Endothelial cell of umbilical vein (primary cell): ENCODE data around the gene C16orf78. TPM values are rescaled to one million over a fixed set of nuclear protein-coding genes. Genes with fewer than 3 reads are reported as not detected.

Experiments used
- BruUV-seq: library from RNA; stranded (reverse); fragments of 400-500 nt; replicated peaks from 2 replicates; lab custom pipeline; 2021; lab: Mats Ljungman, UMichigan
- CTCF ChIA-PET: fragments of 300-600, 350-600 bp; sonication (Branson Sonifier 250); formaldehyde crosslinking; loops from one replicate; lab custom pipeline; 2021; ENCODE audit warnings: antibody characterized with exemption, inconsistent platforms; lab: Charles Lee
- POLR2A ChIA-PET: fragments of 300-600, 350-600 bp; sonication (Branson Sonifier 250); formaldehyde crosslinking; loops from one replicate; lab custom pipeline; 2021; ENCODE audit warnings: antibody characterized with exemption, inconsistent platforms; lab: Charles Lee
- DNase-seq: peaks from one replicate; pipeline ENCODE4 v3.0.0-alpha.2; 2011; ENCODE audit warnings: low read depth, low spot score
- FAIRE-seq: peaks from 2 replicates; lab custom pipeline; 2011; peaks lifted over from hg19 to GRCh38; lab: Jason Lieb, UNC
- H2AFZ ChIP-seq: 2 replicates; pipeline ENCODE4 v1.6.0; 2012; ENCODE audit warnings: low read depth, low read length, control low read depth, inconsistent platforms
- H3K27ac ChIP-seq: 2 replicates; pipeline ENCODE4 v1.5.1; 2011; ENCODE audit warnings: low read depth, mild to moderate bottlenecking, control low read depth, low read length, moderate library complexity; ENCODE audit not compliant: insufficient read depth
- H3K27me3 ChIP-seq, 2 experiments: 2 replicates each; pipeline versions ENCODE4 v1.6.0 to v1.6.1; 2011; ENCODE audit warnings: low read length in 2 of 2, mixed read lengths in 1 of 2; ENCODE audit not compliant: control insufficient read depth in 2 of 2, insufficient read depth in 2 of 2
- H3K36me3 ChIP-seq, 2 experiments: 2 replicates in 1 of 2; 3 replicates in 1 of 2; pipeline ENCODE4 v1.5.1; 2011; ENCODE audit warnings: low read length in 2 of 2, mild to moderate bottlenecking in 1 of 2, moderate library complexity in 1 of 2; ENCODE audit not compliant: control insufficient read depth in 2 of 2, insufficient read depth in 2 of 2; ENCODE audit errors: extremely low read depth in 1 of 2
- H3K4me1 ChIP-seq: 3 replicates; pipeline ENCODE4 v1.5.1; 2011; ENCODE audit warnings: mild to moderate bottlenecking, low read length; ENCODE audit not compliant: control insufficient read depth, insufficient read depth; ENCODE audit errors: extremely low read depth
- H3K4me2 ChIP-seq: 2 replicates; pipeline ENCODE4 v1.6.1; 2011; ENCODE audit warnings: low read length, control low read depth, mixed read lengths; ENCODE audit not compliant: insufficient read depth
- H3K4me3 ChIP-seq, 3 experiments: fragments of 200-600 bp in 1 of 3; sonication (generic), shearing (Covaris generic) in 1 of 3; replicated peaks in 1 of 3; 2 replicates each; pipeline ENCODE4 v1.5.1; 2011 to 2016; ENCODE audit warnings: control low read depth in 3 of 3, low read length in 3 of 3, mild to moderate bottlenecking in 2 of 3, inconsistent platforms in 1 of 3, low read depth in 1 of 3, moderate library complexity in 1 of 3; ENCODE audit not compliant: insufficient read depth in 1 of 3
- H3K79me2 ChIP-seq: 2 replicates; pipeline ENCODE4 v1.6.0; 2012; ENCODE audit warnings: low read length, inconsistent platforms; ENCODE audit not compliant: control insufficient read depth, insufficient read depth
- H3K9ac ChIP-seq: replicated peaks from 2 replicates; pipeline ENCODE3; 2011; ENCODE audit warnings: low read length, control low read depth; ENCODE audit not compliant: insufficient read depth; ENCODE audit errors: extremely low read depth
- H3K9me1 ChIP-seq: replicated peaks from 3 replicates; pipeline ENCODE4 v1.6.0; 2011; ENCODE audit warnings: mild to moderate bottlenecking, low read length; ENCODE audit not compliant: control insufficient read depth, insufficient read depth; ENCODE audit errors: extremely low read depth
- H3K9me3 ChIP-seq: replicated peaks from 2 replicates; pipeline ENCODE4 v1.5.1; 2012; ENCODE audit warnings: low read length, inconsistent platforms; ENCODE audit not compliant: control insufficient read depth, insufficient read depth
- H4K20me1 ChIP-seq: replicated peaks from 2 replicates; pipeline ENCODE3; 2011; ENCODE audit warnings: mild to moderate bottlenecking, low read length; ENCODE audit not compliant: control insufficient read depth, insufficient read depth; ENCODE audit errors: extremely low read depth
- EZH2 ChIP-seq: IDR thresholded peaks from 2 replicates; pipeline ENCODE4 v1.6.1; 2012; ENCODE audit warnings: borderline replicate concordance, low read depth, mild to moderate bottlenecking, moderate library complexity, low read length, inconsistent platforms; ENCODE audit not compliant: severe bottlenecking
- FOS ChIP-seq: IDR thresholded peaks from 2 replicates; pipeline ENCODE4 v1.6.1; 2011; ENCODE audit warnings: mild to moderate bottlenecking, low read length, moderate library complexity, borderline replicate concordance; ENCODE audit not compliant: insufficient read depth
- GATA2 ChIP-seq: IDR thresholded peaks from 2 replicates; pipeline ENCODE4 v1.7.0; 2011; ENCODE audit warnings: low read depth, mild to moderate bottlenecking, moderate library complexity, mixed read lengths, low read length; ENCODE audit not compliant: insufficient read length, insufficient read depth
- JUN ChIP-seq: IDR thresholded peaks from 2 replicates; pipeline ENCODE4 v1.6.1; 2011; ENCODE audit warnings: borderline replicate concordance, low read depth; ENCODE audit not compliant: insufficient read length, insufficient read depth
- MYC ChIP-seq: IDR thresholded peaks from one replicate; pipeline ENCODE4 v1.6.1; 2011; ENCODE audit warnings: mild to moderate bottlenecking, low read depth, low read length
- POLR2A ChIP-seq: IDR thresholded peaks from 2 replicates; pipeline ENCODE4 v1.6.1; 2012; ENCODE audit warnings: low read depth, mild to moderate bottlenecking, control low read depth, low read length
- POLR2AphosphoS5 ChIP-seq: IDR thresholded peaks from 2 replicates; pipeline ENCODE4 v1.6.1; 2012; ENCODE audit warnings: low read depth, mild to moderate bottlenecking, control low read depth, low read length, moderate library complexity; ENCODE audit not compliant: insufficient read depth
- dilution Hi-C: fragments of 300-500 bp; cut with MboI; formaldehyde crosslinking; loops from one replicate; pipeline ENCODE4 v1.15.0; 2019; ENCODE audit warnings: low sequenced_read_pairs; ENCODE audit not compliant: extremely low pct_ligation_motif_present
- intact Hi-C: fragments of 100-400 bp; cut with micrococcal nuclease; formaldehyde crosslinking; loops from one replicate; pipeline ENCODE4 v1.10.0; 2022
- polyA plus RNA-seq, 4 experiments: library from polyadenylated mRNA; depleted of rRNA in 3 of 4; stranded (reverse) in 3 of 4; unstranded in 1 of 4; fragments of >200 nt; gene quantifications; 2 replicates each; pipeline versions ENCODE4 v1.2.1 to v1.2.3, GENCODE V29; 2011 to 2012; ENCODE audit warnings: missing spikeins in 1 of 4
- total RNA-seq: library from RNA; stranded (reverse); gene quantifications from 2 replicates; pipeline ENCODE4 v1.2.3, GENCODE V29; 2021
- TF ChIP-seq, protein P1 (sequence below): IDR thresholded peaks from 2 replicates; pipeline ENCODE4 v1.6.1; 2011; ENCODE audit not compliant: insufficient read depth, insufficient read length
- TF ChIP-seq, protein P2 (sequence below), 2 donors: IDR thresholded peaks; 1 replicate in 1 of 2; 2 replicates in 1 of 2; pipeline ENCODE4 v1.5.1; 2011; ENCODE audit warnings: low read length in 2 of 2, mild to moderate bottlenecking in 2 of 2, moderate library complexity in 2 of 2, control low read depth in 1 of 2, inconsistent platforms in 1 of 2, low read depth in 1 of 2; ENCODE audit not compliant: insufficient read depth in 1 of 2; ENCODE audit errors: extremely low read depth in 1 of 2

Gene C16orf78
- total and polyA plus RNA-seq, 2 donors (not counting 3 experiments of a cell fraction or from before 2014, with no cell fraction given), result not detected

DNA sequence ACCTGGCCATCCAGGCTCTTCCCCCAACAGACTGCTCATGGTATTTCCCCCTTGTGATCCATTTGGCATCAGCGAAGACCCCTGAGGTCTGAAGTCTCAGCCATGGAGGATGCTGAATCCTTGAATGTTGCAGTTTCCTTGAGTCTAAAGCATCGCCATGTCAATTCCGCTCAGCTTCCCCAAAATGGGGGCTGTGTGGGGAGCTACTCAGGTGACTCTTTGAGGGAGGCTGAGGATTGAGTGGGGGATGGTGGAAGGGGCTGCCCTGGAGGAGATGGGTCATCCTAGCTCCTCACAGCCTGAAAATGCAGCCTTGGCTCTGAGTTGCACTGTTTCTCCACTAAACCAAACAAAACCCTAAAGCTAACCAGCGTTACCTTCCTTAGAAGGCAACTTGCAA is 2.6 kb downstream of the C16orf78 start:
- Histone ChIP-seq H3K4me2 (no peak overlapping the region), H3K79me2 (no peaks in the 10 kb centered on the region), H3K27me3 (no peaks in the 10 kb centered on the region), H3K36me3 (no peaks in the 10 kb centered on the region), H3K9me1 (no peaks in the 10 kb centered on the region), H3K9ac (no peak overlapping the region), H3K4me3 (no peak overlapping the region), H3K27ac (no peak overlapping the region), H3K4me1 (no peaks in the 10 kb centered on the region), H2AFZ (no peak overlapping the region), H3K9me3 (no peaks in the 10 kb centered on the region), H4K20me1 (no peaks in the 10 kb centered on the region)
- intact Hi-C loops, result no loop called here
- ChIA-PET CTCF (no interaction called here), POLR2A (no interaction called here)
- FAIRE-seq, result no peak
- no peak for DNase-seq
- TF ChIP-seq, protein P1, sequence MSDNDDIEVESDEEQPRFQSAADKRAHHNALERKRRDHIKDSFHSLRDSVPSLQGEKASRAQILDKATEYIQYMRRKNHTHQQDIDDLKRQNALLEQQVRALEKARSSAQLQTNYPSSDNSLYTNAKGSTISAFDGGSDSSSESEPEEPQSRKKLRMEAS, result no peak
- TF ChIP-seq POLR2AphosphoS5 (no peak), POLR2A (no peak), MYC (no peak), EZH2 (no peak), FOS (no peak), JUN (no peak), GATA2 (no peak)
- TF ChIP-seq, protein P2, sequence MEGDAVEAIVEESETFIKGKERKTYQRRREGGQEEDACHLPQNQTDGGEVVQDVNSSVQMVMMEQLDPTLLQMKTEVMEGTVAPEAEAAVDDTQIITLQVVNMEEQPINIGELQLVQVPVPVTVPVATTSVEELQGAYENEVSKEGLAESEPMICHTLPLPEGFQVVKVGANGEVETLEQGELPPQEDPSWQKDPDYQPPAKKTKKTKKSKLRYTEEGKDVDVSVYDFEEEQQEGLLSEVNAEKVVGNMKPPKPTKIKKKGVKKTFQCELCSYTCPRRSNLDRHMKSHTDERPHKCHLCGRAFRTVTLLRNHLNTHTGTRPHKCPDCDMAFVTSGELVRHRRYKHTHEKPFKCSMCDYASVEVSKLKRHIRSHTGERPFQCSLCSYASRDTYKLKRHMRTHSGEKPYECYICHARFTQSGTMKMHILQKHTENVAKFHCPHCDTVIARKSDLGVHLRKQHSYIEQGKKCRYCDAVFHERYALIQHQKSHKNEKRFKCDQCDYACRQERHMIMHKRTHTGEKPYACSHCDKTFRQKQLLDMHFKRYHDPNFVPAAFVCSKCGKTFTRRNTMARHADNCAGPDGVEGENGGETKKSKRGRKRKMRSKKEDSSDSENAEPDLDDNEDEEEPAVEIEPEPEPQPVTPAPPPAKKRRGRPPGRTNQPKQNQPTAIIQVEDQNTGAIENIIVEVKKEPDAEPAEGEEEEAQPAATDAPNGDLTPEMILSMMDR (IDR thresholded peaks at IDR 0.05; ENCODE audit: extremely low read depth in 1 of 2, insufficient read depth in 1 of 2, low read depth in 1 of 2, low read length in 2 of 2), result no peak
- dilution Hi-C loops, result no loop called here
- BruUV-seq, result no TSS peak
